K562 (cell line): Measurements from ENCODE around the gene ANXA9. TPM values are rescaled to one million over a fixed set of nuclear protein-coding genes. Genes with fewer than 3 reads are reported as not detected.

Source experiments
- EP400 ChIP-seq: fragments of 450-650 bp; IDR thresholded peaks from 2 replicates; pipeline ENCODE4 v1.6.1; 2017; ENCODE audit warnings: antibody characterized with exemption, mild to moderate bottlenecking, moderate library complexity
- FOXJ3 ChIP-seq: sonication (generic); formaldehyde crosslinking; IDR thresholded peaks from 2 replicates; pipeline ENCODE4 v1.4.0; 2020; ENCODE audit warnings: mild to moderate bottlenecking, missing genetic modification reagents
- FOXK1 ChIP-seq: sonication (generic); formaldehyde crosslinking; IDR thresholded peaks from 2 replicates; pipeline ENCODE4 v1.8.0; 2022; ENCODE audit warnings: missing genetic modification reagents, mild to moderate bottlenecking, borderline replicate concordance
- HNRNPH1 ChIP-seq: fragments of 200-400 bp; formaldehyde crosslinking; optimal IDR thresholded peaks from 2 replicates; pipeline ENCODE3; 2017; ENCODE audit warnings: low read depth, mild to moderate bottlenecking, low read length, moderate library complexity
- IRF2 ChIP-seq: sonication (generic); formaldehyde crosslinking; IDR thresholded peaks from 2 replicates; pipeline ENCODE4 v1.8.1; 2022; ENCODE audit warnings: mild to moderate bottlenecking, missing genetic modification reagents
- MBD2 ChIP-seq: sonication (generic); IDR thresholded peaks from 2 replicates; pipeline ENCODE4 v1.6.1; 2016; ENCODE audit warnings: low read depth, borderline replicate concordance
- MCM7 ChIP-seq, 2 experiments: fragments of 450-650 bp; IDR thresholded peaks; 2 replicates each; pipeline ENCODE4 v1.6.1; 2016 to 2018
- MXD1 ChIP-seq: fragments of 250-450 bp; sonication (Bioruptor Pico); IDR thresholded peaks from 2 replicates; pipeline ENCODE4 v1.8.0; 2021; ENCODE audit warnings: borderline replicate concordance, mild to moderate bottlenecking, moderate library complexity; ENCODE audit not compliant: poor library complexity, severe bottlenecking
- NFRKB ChIP-seq: fragments of 450-650 bp; IDR thresholded peaks from 2 replicates; pipeline ENCODE4 v1.6.1; 2016; ENCODE audit warnings: low read depth
- POLR2G ChIP-seq: fragments of 200-400 bp; formaldehyde crosslinking; IDR thresholded peaks from 2 replicates; pipeline ENCODE4 v1.6.1; 2017; ENCODE audit warnings: low read depth, mild to moderate bottlenecking, antibody characterized with exemption, low read length, moderate library complexity
- REST ChIP-seq, 2 experiments: fragments of 450-650 bp; formaldehyde crosslinking in 1 of 2; IDR thresholded peaks; 2 replicates each; pipeline versions ENCODE4 v1.4.0 to v1.6.1; 2014 to 2020; ENCODE audit warnings: mild to moderate bottlenecking in 2 of 2, borderline replicate concordance in 1 of 2, low read depth in 1 of 2
- SAFB ChIP-seq: fragments of 200-400 bp; formaldehyde crosslinking; IDR thresholded peaks from 2 replicates; pipeline ENCODE4 v1.6.1; 2017; ENCODE audit warnings: low read depth, low read length, borderline replicate concordance
- TEAD4 ChIP-seq, 2 experiments: sonication (generic) in 1 of 2; formaldehyde crosslinking in 1 of 2; IDR thresholded peaks; 2 replicates each; pipeline versions ENCODE4 v1.6.1 to v1.8.0; 2012 to 2022; ENCODE audit warnings: borderline replicate concordance in 1 of 2, inconsistent platforms in 1 of 2, low read length in 1 of 2, mild to moderate bottlenecking in 1 of 2, missing genetic modification reagents in 1 of 2
- TRIM24 ChIP-seq, 2 experiments: fragments of 450-650 bp; IDR thresholded peaks; 2 replicates each; pipeline ENCODE4 v1.6.1; 2016
- ZC3H11A ChIP-seq: IDR thresholded peaks from 2 replicates; pipeline ENCODE4 v1.6.1; 2012; ENCODE audit warnings: low read depth, low read length, improper control_type of control experiment
- ZNF277 ChIP-seq: fragments of 250-450 bp; sonication (Bioruptor Pico); IDR thresholded peaks from 2 replicates; pipeline ENCODE4 v1.8.0; 2022; ENCODE audit warnings: inconsistent platforms, mild to moderate bottlenecking, moderate library complexity, borderline replicate concordance
- ZNF764 ChIP-seq: fragments of 250-450 bp; sonication (Bioruptor Pico); IDR thresholded peaks from 2 replicates; pipeline ENCODE4 v1.4.0; 2020; ENCODE audit warnings: low read depth, mild to moderate bottlenecking, moderate library complexity
- polyA plus RNA-seq, 8 experiments: library from polyadenylated mRNA; depleted of rRNA in 4 of 8; stranded (reverse) in 5 of 8; unstranded in 3 of 8; fragments of >200 nt; fragmentation: Nextera tagmentation in 2 of 8; fragmentation: Illumina TruSeq in 1 of 8; extraction: Ambion mirVana in 2 of 8; extraction: Trizol in 1 of 8; gene quantifications; 2 replicates each; pipeline versions ENCODE4 v1.2.1 to v1.2.3, GENCODE V29; 2011 to 2014; ENCODE audit warnings: inconsistent platforms in 1 of 8, missing spikeins in 1 of 8
- total RNA-seq, 7 experiments: library from RNA; depleted of rRNA in 6 of 7; stranded (reverse); fragments of >200 nt in 6 of 7; fragmentation: Illumina TruSeq in 2 of 7; extraction: Trizol in 2 of 7; gene quantifications; 2 replicates each; pipeline versions ENCODE4 v1.2.1 to v1.2.3, GENCODE V29; 2011 to 2021; ENCODE audit warnings: low replicate concordance in 1 of 7

Gene ANXA9
- total and polyA plus RNA-seq, 9 of the 15 experiments (the other 6 are each of a cell fraction or from before 2014, with no cell fraction given): 0.24 to 1.6 (median 0.57) TPM

- no peak for TF ChIP-seq HNRNPH1
- no peak; the same call in 1 of the 2 replicates for TF ChIP-seq FOXK1
- no peak for TF ChIP-seq FOXJ3
- peak; percentile 65 for TF ChIP-seq EP400
- no peak for TF ChIP-seq ZNF277 (CRISPR knock-in tag)
- TF ChIP-seq ZC3H11A: no peak
- TF ChIP-seq MBD2: no peak; the same call in 1 of the 2 replicates
- no peak for TF ChIP-seq SAFB
- no peak for TF ChIP-seq MCM7 (IDR thresholded peaks at IDR 0.05)
- peak; percentile 84 for TF ChIP-seq POLR2G
- peak; percentile 91 for TF ChIP-seq ZNF764 (CRISPR knock-in tag)
- no peak for TF ChIP-seq IRF2 (CRISPR knock-in tag)
- TF ChIP-seq TRIM24 (IDR thresholded peaks at IDR 0.05): peak in 1 of 2 experiments; percentile 45; a peak in 1 of 4 replicates
- no peak for TF ChIP-seq MXD1 (CRISPR knock-in tag)
- no peak for TF ChIP-seq REST (IDR thresholded peaks at IDR 0.05; ENCODE audit: borderline replicate concordance)
- TF ChIP-seq REST (CRISPR knock-in tag; IDR thresholded peaks at IDR 0.05; ENCODE audit: low read depth): peak; percentile 56; the same call in 1 of the 2 replicates
- no peak for TF ChIP-seq TEAD4 (IDR thresholded peaks at IDR 0.05; ENCODE audit: low read length)
- no peak for TF ChIP-seq TEAD4 (CRISPR knock-in tag; IDR thresholded peaks at IDR 0.05; ENCODE audit: borderline replicate concordance)
- peak; percentile 41; the same call in 1 of the 2 replicates for TF ChIP-seq NFRKB
Observed at GRCh38 chr1:151008244-151009205, 26.4 kb downstream of the ANXA9 start, which contains the start of gene PRUNE1 (continued).
